A549 (cell line): ENCODE results near the gene TBC1D12. TPM values are rescaled to one million over a fixed set of nuclear protein-coding genes. Genes with fewer than 3 reads are reported as not detected.

ENCODE experiments used
- ATAC-seq, 2 experiments: fragments of 200-7000 bp in 1 of 2; fragments of >200 bp in 1 of 2; cut with Nextera tagmentation in 1 of 2; cut with Tn5 transposase in 1 of 2; 3 replicates each; pipeline versions ENCODE4 v1.8.0 to v1.9.1; 2018 to 2020; ENCODE audit warnings: mild to moderate bottlenecking in 1 of 2, moderate library complexity in 1 of 2
- CTCF ChIA-PET: fragments of 300-600 bp; sonication (Branson Sonifier 250); formaldehyde crosslinking; extraction: SDS; loops from one replicate; lab custom pipeline; 2021; ENCODE audit warnings: antibody characterized with exemption, inconsistent platforms; lab: Yijun Ruan, JAX
- POLR2A ChIA-PET: fragments of 350-600 bp; formaldehyde crosslinking; extraction: SDS; loops from one replicate; lab custom pipeline; 2021; ENCODE audit warnings: antibody characterized with exemption, inconsistent platforms; lab: Yijun Ruan, JAX
- DNase-seq, 2 experiments: peaks; one replicate each; pipeline versions ENCODE4 v3.0.0 to v3.0.0-alpha.2; 2011 to 2016; ENCODE audit warnings: low read depth in 1 of 2, low spot score in 1 of 2
- FAIRE-seq: peaks from 2 replicates; lab custom pipeline; 2011; peaks lifted over from hg19 to GRCh38; lab: Jason Lieb, UNC
- H3K27ac ChIP-seq, 2 experiments: fragments of >200 bp; sonication (Bioruptor Twin); formaldehyde crosslinking; 3 replicates each; pipeline ENCODE4 v1.5.1; 2016 to 2017
- H3K4me1 ChIP-seq: fragments of >200 bp; sonication (Bioruptor Twin); formaldehyde crosslinking; 3 replicates; pipeline ENCODE4 v1.6.1; 2016
- H3K4me2 ChIP-seq: fragments of >200 bp; sonication (Bioruptor Twin); formaldehyde crosslinking; 3 replicates; pipeline ENCODE4 v1.6.1; 2016
- H3K4me3 ChIP-seq: fragments of >200 bp; sonication (Bioruptor Twin); formaldehyde crosslinking; 3 replicates; pipeline ENCODE4 v1.5.1; 2016
- H3K9me3 ChIP-seq: fragments of >200 bp; sonication (Bioruptor Twin); formaldehyde crosslinking; 3 replicates; pipeline ENCODE4 v1.6.1; 2016
- BHLHE40 ChIP-seq: IDR thresholded peaks from 2 replicates; pipeline ENCODE4 v1.6.1; 2012; ENCODE audit warnings: low read depth, low read length, inconsistent platforms
- CBX8 ChIP-seq: fragments of 200-600 bp; sonication (generic); IDR thresholded peaks from 2 replicates; pipeline ENCODE4 v1.6.1; 2016
- CEBPB ChIP-seq, 2 experiments: fragments of >200 bp in 1 of 2; sonication (Bioruptor Twin) in 1 of 2; formaldehyde crosslinking in 1 of 2; IDR thresholded peaks; 2 replicates each; pipeline ENCODE4 v1.6.1; 2012 to 2016
- CHD4 ChIP-seq: fragments of 200-600 bp; sonication (generic); IDR thresholded peaks from 2 replicates; pipeline ENCODE4 v1.6.1; 2016; ENCODE audit warnings: antibody characterized with exemption, mild to moderate bottlenecking, borderline replicate concordance
- EHF ChIP-seq: fragments of 250-450 bp; sonication (Bioruptor Pico); IDR thresholded peaks from 2 replicates; pipeline ENCODE4 v1.5.0; 2020; ENCODE audit warnings: mild to moderate bottlenecking
- ESRRA ChIP-seq: fragments of 150-350 bp; IDR thresholded peaks from 2 replicates; pipeline ENCODE4 v1.6.1; 2014; ENCODE audit warnings: mild to moderate bottlenecking, low read length, borderline replicate concordance
- FOSB ChIP-seq: fragments of 250-450 bp; sonication (Bioruptor Pico); IDR thresholded peaks from 2 replicates; pipeline ENCODE4 v1.5.0; 2020; ENCODE audit warnings: mild to moderate bottlenecking, moderate library complexity
- HEYL ChIP-seq: fragments of 250-450 bp; sonication (Bioruptor Pico); IDR thresholded peaks from 2 replicates; pipeline ENCODE4 v1.8.0; 2021; ENCODE audit warnings: mild to moderate bottlenecking, moderate library complexity
- HOXB13 ChIP-seq: fragments of 250-450 bp; sonication (Bioruptor Pico); IDR thresholded peaks from 2 replicates; pipeline ENCODE4 v1.5.0; 2020; ENCODE audit warnings: low read depth, mild to moderate bottlenecking, moderate library complexity
- JUNB ChIP-seq: fragments of >200 bp; sonication (Bioruptor Twin); formaldehyde crosslinking; IDR thresholded peaks from 2 replicates; pipeline ENCODE4 v1.6.1; 2016
- KDM1A ChIP-seq: fragments of 200-600 bp; sonication (generic); IDR thresholded peaks from 2 replicates; pipeline ENCODE4 v1.6.1; 2016; ENCODE audit warnings: low read depth, mild to moderate bottlenecking
- MAFK ChIP-seq: fragments of 450-650 bp; IDR thresholded peaks from 2 replicates; pipeline ENCODE4 v1.6.1; 2014; ENCODE audit not compliant: partially characterized antibody
- MYC ChIP-seq: IDR thresholded peaks from 2 replicates; pipeline ENCODE4 v1.6.1; 2012; ENCODE audit warnings: mild to moderate bottlenecking, inconsistent platforms, low read length, improper control_type of control experiment, borderline replicate concordance
- RAD21 ChIP-seq, 2 experiments: fragments of >200 bp in 1 of 2; sonication (Bioruptor Twin) in 1 of 2; formaldehyde crosslinking in 1 of 2; IDR thresholded peaks in 1 of 2; conservative IDR thresholded peaks in 1 of 2; 2 replicates in 1 of 2; 3 replicates in 1 of 2; pipeline ENCODE4 v1.6.1; 2012 to 2018; ENCODE audit warnings: inconsistent platforms in 1 of 2
- RFX5 ChIP-seq: fragments of 450-650 bp; IDR thresholded peaks from 2 replicates; pipeline ENCODE4 v1.7.1; 2014; ENCODE audit warnings: antibody characterized with exemption, mild to moderate bottlenecking, moderate library complexity
- SREBF2 ChIP-seq: fragments of 450-650 bp; IDR thresholded peaks from 2 replicates; pipeline ENCODE4 v1.6.1; 2014; ENCODE audit warnings: mild to moderate bottlenecking, moderate library complexity
- TFCP2L1 ChIP-seq: fragments of 250-450 bp; sonication (Bioruptor Pico); IDR thresholded peaks from 2 replicates; pipeline ENCODE4 v1.5.0; 2021; ENCODE audit warnings: mild to moderate bottlenecking
- ZC3H11A ChIP-seq: fragments of 450-650 bp; IDR thresholded peaks from 2 replicates; pipeline ENCODE4 v1.6.1; 2014; ENCODE audit warnings: antibody characterized with exemption, mild to moderate bottlenecking
- ZNF302 ChIP-seq: fragments of 250-450 bp; sonication (Bioruptor Pico); IDR thresholded peaks from 2 replicates; pipeline ENCODE4 v1.9.0; 2021; ENCODE audit warnings: inconsistent platforms, mild to moderate bottlenecking, moderate library complexity
- ZSCAN20 ChIP-seq: fragments of 250-450 bp; sonication (Bioruptor Pico); IDR thresholded peaks from 2 replicates; pipeline ENCODE4 v1.8.0; 2022; ENCODE audit warnings: mild to moderate bottlenecking, moderate library complexity
- whole genome bisulfite sequencing: methylation state at CpG from one replicate; pipeline ENCODE4 v1.1.6; 2017; ENCODE audit errors: missing lambda C conversion rate; 5-methylcytosine and 5-hydroxymethylcytosine counted together
- polyA plus RNA-seq, 4 experiments: library from polyadenylated mRNA; depleted of rRNA in 3 of 4; stranded (reverse); fragments of >200 nt; fragmentation: RNase III in 1 of 4; extraction: RNeasy Plus Mini Kit Qiagen cat#74134 plus additional on column Dnase treatment in 1 of 4; gene quantifications; 2 replicates in 3 of 4; 3 replicates in 1 of 4; pipeline ENCODE4 v1.2.3, GENCODE V29; 2011 to 2017
- TF ChIP-seq, protein P1 (sequence below): fragments of 150-350 bp; IDR thresholded peaks from 2 replicates; pipeline ENCODE4 v1.6.1; 2014; ENCODE audit warnings: low read depth, mild to moderate bottlenecking, low read length
- TF ChIP-seq, protein P2 (sequence below): IDR thresholded peaks from 2 replicates; pipeline ENCODE4 v1.6.1; 2012
- TF ChIP-seq, protein P3 (sequence below): fragments of >200 bp; sonication (Bioruptor Twin); formaldehyde crosslinking; IDR thresholded peaks from 3 replicates; pipeline ENCODE4 v1.5.1; 2016
- TF ChIP-seq, protein P4 (sequence below): fragments of 200-600 bp; sonication (generic); IDR thresholded peaks from 2 replicates; pipeline ENCODE4 v1.6.1; 2016; ENCODE audit warnings: antibody characterized with exemption, mild to moderate bottlenecking, moderate library complexity

TBC1D12 gene
- polyA plus RNA-seq, 2 of the 4 experiments (the other 2 are of a cell fraction): 4.4 to 5.7 TPM

GRCh38 chr10:94521276-94522250 is 119.2 kb downstream of the TBC1D12 start:
- no peak for TF ChIP-seq EHF (CRISPR knock-in tag)
- 0 out of 4 replicates have a peak, but pooled peaks of 1 of the 2 experiments have one; percentile 24 for TF ChIP-seq CEBPB (IDR thresholded peaks at IDR 0.05)
- Histone ChIP-seq H3K4me3 (no peak overlapping the region), H3K9me3 (no peaks in the 10 kb centered on the region), H3K4me1 (peaks cover 9% of the 10 kb centered on the region; the same call in 2 of the 3 replicates), H3K27ac (no peak overlapping the region), H3K4me2 (no peak overlapping the region)
- POLR2A ChIA-PET: interaction anchor here (0.6 kb wide), 1 partner anchor 23 kb away, joined by 3 read pairs; no protein-coding TSS in a partner anchor
- no peak for ATAC-seq
- CTCF ChIA-PET: no interaction called here
- WGBS: 84% methylated on average over 5 of the region's 5 CpGs
- no peak for DNase-seq
- FAIRE-seq: no peak

GRCh38 chr10:94524146-94524545 is 121.8 kb downstream of the TBC1D12 start:
- FAIRE-seq: no peak
- no peak for DNase-seq
- H3K27ac ChIP-seq: no peak overlapping the region
- no peak for ATAC-seq
- no peak overlapping the region for H3K4me2 ChIP-seq
- no peak overlapping the region for H3K4me3 ChIP-seq
- CTCF ChIA-PET: no interaction called here
- POLR2A ChIA-PET: no interaction called here
- 86% methylated on average over 7 of the region's 7 CpGs for WGBS
- H3K9me3 ChIP-seq: no peaks in the 10 kb centered on the region
- TF ChIP-seq ZSCAN20 (CRISPR knock-in tag) (no peak), KDM1A (no peak), FOSB (CRISPR knock-in tag) (no peak), CHD4 (no peak), ZC3H11A (no peak), BHLHE40 (no peak), MYC (no peak), CBX8 (no peak), RFX5 (no peak)
- TF ChIP-seq, protein P1, sequence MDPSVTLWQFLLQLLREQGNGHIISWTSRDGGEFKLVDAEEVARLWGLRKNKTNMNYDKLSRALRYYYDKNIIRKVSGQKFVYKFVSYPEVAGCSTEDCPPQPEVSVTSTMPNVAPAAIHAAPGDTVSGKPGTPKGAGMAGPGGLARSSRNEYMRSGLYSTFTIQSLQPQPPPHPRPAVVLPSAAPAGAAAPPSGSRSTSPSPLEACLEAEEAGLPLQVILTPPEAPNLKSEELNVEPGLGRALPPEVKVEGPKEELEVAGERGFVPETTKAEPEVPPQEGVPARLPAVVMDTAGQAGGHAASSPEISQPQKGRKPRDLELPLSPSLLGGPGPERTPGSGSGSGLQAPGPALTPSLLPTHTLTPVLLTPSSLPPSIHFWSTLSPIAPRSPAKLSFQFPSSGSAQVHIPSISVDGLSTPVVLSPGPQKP: no peak
- TF ChIP-seq, protein P2, sequence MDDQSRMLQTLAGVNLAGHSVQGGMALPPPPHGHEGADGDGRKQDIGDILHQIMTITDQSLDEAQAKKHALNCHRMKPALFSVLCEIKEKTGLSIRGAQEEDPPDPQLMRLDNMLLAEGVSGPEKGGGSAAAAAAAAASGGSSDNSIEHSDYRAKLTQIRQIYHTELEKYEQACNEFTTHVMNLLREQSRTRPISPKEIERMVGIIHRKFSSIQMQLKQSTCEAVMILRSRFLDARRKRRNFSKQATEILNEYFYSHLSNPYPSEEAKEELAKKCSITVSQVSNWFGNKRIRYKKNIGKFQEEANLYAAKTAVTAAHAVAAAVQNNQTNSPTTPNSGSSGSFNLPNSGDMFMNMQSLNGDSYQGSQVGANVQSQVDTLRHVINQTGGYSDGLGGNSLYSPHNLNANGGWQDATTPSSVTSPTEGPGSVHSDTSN: no peak
- H3K4me1 ChIP-seq: peaks cover 5% of the 10 kb centered on the region; the same call in 2 of the 3 replicates

DNA sequence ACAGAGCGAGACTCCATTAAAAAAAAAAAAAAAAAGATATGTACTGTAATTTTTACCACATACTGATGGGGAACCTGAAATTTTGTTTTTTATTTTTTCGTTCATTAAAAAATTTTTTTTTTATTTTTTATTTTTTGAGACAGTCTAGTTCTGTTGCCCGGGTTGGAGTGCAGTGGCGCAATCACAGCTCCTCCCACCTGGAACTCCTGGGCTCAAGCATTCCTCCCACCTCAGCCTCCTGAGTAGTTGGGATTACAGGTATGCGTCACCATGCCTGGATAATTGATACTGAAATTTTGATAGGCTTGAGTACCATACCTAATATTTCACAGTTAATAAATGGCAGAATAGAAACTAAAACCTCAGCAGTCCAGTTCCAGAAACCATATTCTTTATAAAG is 122.4 kb downstream of the TBC1D12 start:
- WGBS: 93% methylated on average over 5 of the region's 5 CpGs
- CTCF ChIA-PET: no interaction called here
- ATAC-seq: no peak
- no peak for FAIRE-seq
- POLR2A ChIA-PET: no interaction called here
- Histone ChIP-seq H3K9me3 (no peaks in the 10 kb centered on the region), H3K4me2 (no peak overlapping the region), H3K4me1 (no peaks in the 10 kb centered on the region), H3K4me3 (no peak overlapping the region), H3K27ac (no peak overlapping the region)
- DNase-seq: no peak
- TF ChIP-seq JUNB: no peak
- no peak for TF ChIP-seq MAFK
- TF ChIP-seq ESRRA: no peak
- TF ChIP-seq, protein P3, sequence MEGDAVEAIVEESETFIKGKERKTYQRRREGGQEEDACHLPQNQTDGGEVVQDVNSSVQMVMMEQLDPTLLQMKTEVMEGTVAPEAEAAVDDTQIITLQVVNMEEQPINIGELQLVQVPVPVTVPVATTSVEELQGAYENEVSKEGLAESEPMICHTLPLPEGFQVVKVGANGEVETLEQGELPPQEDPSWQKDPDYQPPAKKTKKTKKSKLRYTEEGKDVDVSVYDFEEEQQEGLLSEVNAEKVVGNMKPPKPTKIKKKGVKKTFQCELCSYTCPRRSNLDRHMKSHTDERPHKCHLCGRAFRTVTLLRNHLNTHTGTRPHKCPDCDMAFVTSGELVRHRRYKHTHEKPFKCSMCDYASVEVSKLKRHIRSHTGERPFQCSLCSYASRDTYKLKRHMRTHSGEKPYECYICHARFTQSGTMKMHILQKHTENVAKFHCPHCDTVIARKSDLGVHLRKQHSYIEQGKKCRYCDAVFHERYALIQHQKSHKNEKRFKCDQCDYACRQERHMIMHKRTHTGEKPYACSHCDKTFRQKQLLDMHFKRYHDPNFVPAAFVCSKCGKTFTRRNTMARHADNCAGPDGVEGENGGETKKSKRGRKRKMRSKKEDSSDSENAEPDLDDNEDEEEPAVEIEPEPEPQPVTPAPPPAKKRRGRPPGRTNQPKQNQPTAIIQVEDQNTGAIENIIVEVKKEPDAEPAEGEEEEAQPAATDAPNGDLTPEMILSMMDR: no peak
- no peak for TF ChIP-seq SREBF2
- TF ChIP-seq HOXB13 (CRISPR knock-in tag): no peak
- TF ChIP-seq KDM1A: no peak
- TF ChIP-seq ZNF302: no peak
- TF ChIP-seq RAD21 (conservative IDR thresholded peaks at IDR 0.05 in 1 of 2, IDR thresholded peaks at IDR 0.05 in 1 of 2): no peak
- TF ChIP-seq, protein P1: no peak
- TF ChIP-seq TFCP2L1 (CRISPR knock-in tag): no peak
- TF ChIP-seq, protein P4, sequence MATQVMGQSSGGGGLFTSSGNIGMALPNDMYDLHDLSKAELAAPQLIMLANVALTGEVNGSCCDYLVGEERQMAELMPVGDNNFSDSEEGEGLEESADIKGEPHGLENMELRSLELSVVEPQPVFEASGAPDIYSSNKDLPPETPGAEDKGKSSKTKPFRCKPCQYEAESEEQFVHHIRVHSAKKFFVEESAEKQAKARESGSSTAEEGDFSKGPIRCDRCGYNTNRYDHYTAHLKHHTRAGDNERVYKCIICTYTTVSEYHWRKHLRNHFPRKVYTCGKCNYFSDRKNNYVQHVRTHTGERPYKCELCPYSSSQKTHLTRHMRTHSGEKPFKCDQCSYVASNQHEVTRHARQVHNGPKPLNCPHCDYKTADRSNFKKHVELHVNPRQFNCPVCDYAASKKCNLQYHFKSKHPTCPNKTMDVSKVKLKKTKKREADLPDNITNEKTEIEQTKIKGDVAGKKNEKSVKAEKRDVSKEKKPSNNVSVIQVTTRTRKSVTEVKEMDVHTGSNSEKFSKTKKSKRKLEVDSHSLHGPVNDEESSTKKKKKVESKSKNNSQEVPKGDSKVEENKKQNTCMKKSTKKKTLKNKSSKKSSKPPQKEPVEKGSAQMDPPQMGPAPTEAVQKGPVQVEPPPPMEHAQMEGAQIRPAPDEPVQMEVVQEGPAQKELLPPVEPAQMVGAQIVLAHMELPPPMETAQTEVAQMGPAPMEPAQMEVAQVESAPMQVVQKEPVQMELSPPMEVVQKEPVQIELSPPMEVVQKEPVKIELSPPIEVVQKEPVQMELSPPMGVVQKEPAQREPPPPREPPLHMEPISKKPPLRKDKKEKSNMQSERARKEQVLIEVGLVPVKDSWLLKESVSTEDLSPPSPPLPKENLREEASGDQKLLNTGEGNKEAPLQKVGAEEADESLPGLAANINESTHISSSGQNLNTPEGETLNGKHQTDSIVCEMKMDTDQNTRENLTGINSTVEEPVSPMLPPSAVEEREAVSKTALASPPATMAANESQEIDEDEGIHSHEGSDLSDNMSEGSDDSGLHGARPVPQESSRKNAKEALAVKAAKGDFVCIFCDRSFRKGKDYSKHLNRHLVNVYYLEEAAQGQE: no peak
- TF ChIP-seq HEYL (CRISPR knock-in tag): no peak
